Smooth muscle cell (in vitro differentiated cells): ENCODE results near the gene SLC39A11. TPM values are rescaled to one million over a fixed set of nuclear protein-coding genes. Genes with fewer than 3 reads are reported as not detected.

ENCODE experiments used
- DNase-seq: peaks from one replicate; lab custom pipeline; 2025; ENCODE audit not compliant: unreplicated experiment; lab: John Stamatoyannopoulos, UW
- H2AFZ ChIP-seq: fragments of 200-600 bp; sonication (generic); 2 replicates; pipeline ENCODE4 v1.6.0; 2016; ENCODE audit warnings: antibody characterized with exemption, low read depth, mild to moderate bottlenecking
- H3F3A ChIP-seq: fragments of 200-600 bp; sonication (generic); 2 replicates; pipeline ENCODE4 v1.6.0; 2017; ENCODE audit warnings: antibody characterized with exemption, low read depth
- H3K27ac ChIP-seq: fragments of 200-600 bp; sonication (generic); 2 replicates; pipeline ENCODE4 v1.5.1; 2016; ENCODE audit warnings: low read depth, mild to moderate bottlenecking
- H3K27me3 ChIP-seq: fragments of 200-600 bp; sonication (generic); 2 replicates; pipeline ENCODE4 v1.6.1; 2016; ENCODE audit warnings: low read depth, mild to moderate bottlenecking
- H3K36me3 ChIP-seq: fragments of 200-600 bp; sonication (generic); 2 replicates; pipeline ENCODE4 v1.5.1; 2016; ENCODE audit warnings: low read depth
- H3K4me1 ChIP-seq: fragments of 200-600 bp; sonication (generic); 2 replicates; pipeline ENCODE4 v1.5.1; 2016; ENCODE audit warnings: low read depth
- H3K4me2 ChIP-seq: fragments of 200-600 bp; sonication (generic); 2 replicates; pipeline ENCODE4 v1.6.0; 2016; ENCODE audit warnings: mild to moderate bottlenecking
- H3K4me3 ChIP-seq: fragments of 200-600 bp; sonication (generic); 2 replicates; pipeline ENCODE4 v1.5.1; 2016; ENCODE audit warnings: mild to moderate bottlenecking
- H3K79me2 ChIP-seq: fragments of 200-600 bp; sonication (generic); 2 replicates; pipeline ENCODE4 v1.6.0; 2016; ENCODE audit warnings: low read depth, mild to moderate bottlenecking
- H3K9ac ChIP-seq: fragments of 200-600 bp; sonication (generic); 2 replicates; pipeline ENCODE4 v1.6.0; 2016; ENCODE audit warnings: low read depth
- H3K9me3 ChIP-seq: fragments of 200-600 bp; sonication (generic); replicated peaks from 2 replicates; pipeline ENCODE4 v1.5.1; 2016; ENCODE audit warnings: low read depth
- H4K20me1 ChIP-seq: fragments of 200-600 bp; sonication (generic); 2 replicates; pipeline ENCODE4 v1.6.0; 2016; ENCODE audit warnings: low read depth
- CTCF ChIP-seq: fragments of 200-600 bp; sonication (generic); IDR thresholded peaks from 2 replicates; pipeline ENCODE4 v1.5.1; 2017; ENCODE audit warnings: borderline replicate concordance, mild to moderate bottlenecking, antibody characterized with exemption; ENCODE audit not compliant: insufficient read depth, poor library complexity, severe bottlenecking
- WGBS: methylation state at CpG from one replicate; pipeline ENCODE4 v1.1.7; 2016; ENCODE audit warnings: low lambda C conversion rate; 5-methylcytosine and 5-hydroxymethylcytosine counted together
- polyA plus RNA-seq: library from polyadenylated mRNA; unstranded; fragments of >200 nt; fragmentation: Nextera tagmentation; extraction: Ambion mirVana; gene quantifications from 2 replicates; pipeline ENCODE4 v1.2.1, GENCODE V29; 2016
- total RNA-seq: library from RNA; depleted of rRNA; stranded (reverse); fragments of >200 nt; gene quantifications from 2 replicates; pipeline ENCODE4 v1.2.3, GENCODE V29; 2014

The SLC39A11 gene
- total and polyA plus RNA-seq, 2 experiments from 2014 or later: 9.2 to 36.7 TPM

GRCh38 chr17:72790190-72790589 lies 302.3 kb downstream of the SLC39A11 start:
- Histone ChIP-seq H3K4me3 (no peak overlapping the region), H3K79me2 (no peaks in the 10 kb centered on the region), H3F3A (no peaks in the 10 kb centered on the region), H3K9me3 (no peaks in the 10 kb centered on the region), H2AFZ (no peak overlapping the region), H4K20me1 (no peaks in the 10 kb centered on the region), H3K36me3 (no peaks in the 10 kb centered on the region), H3K9ac (no peak overlapping the region), H3K27ac (no peak overlapping the region), H3K4me2 (no peak overlapping the region), H3K4me1 (no peaks in the 10 kb centered on the region), H3K27me3 (no peaks in the 10 kb centered on the region)
- TF ChIP-seq CTCF: no peak
- no peak for DNase-seq
- WGBS: 99% methylated on average over 3 of the region's 3 CpGs

DNA sequence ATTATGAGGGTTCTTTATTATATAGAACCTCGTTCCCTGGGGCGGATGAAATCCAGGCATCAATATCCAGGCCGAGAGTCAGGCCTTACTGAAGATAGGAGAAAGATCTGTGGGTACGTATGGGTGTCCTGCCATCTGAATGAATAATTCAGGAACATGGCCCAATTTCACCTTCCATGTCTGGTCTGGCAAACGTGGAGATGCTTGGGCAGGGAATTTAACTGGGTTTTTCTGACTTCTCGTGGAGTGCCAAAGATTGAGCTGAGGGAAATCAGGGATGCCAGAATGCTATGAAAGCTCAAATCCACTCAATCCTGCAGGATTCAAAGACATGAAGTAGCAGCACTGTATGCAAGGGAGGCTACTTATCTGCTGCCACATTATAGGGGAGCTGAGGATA lies 302.8 kb downstream of the SLC39A11 start:
- H3K9me3 ChIP-seq: no peaks in the 10 kb centered on the region
- no peaks in the 10 kb centered on the region for H4K20me1 ChIP-seq
- WGBS: 94% methylated on average over 6 of the region's 6 CpGs
- H2AFZ ChIP-seq: no peak overlapping the region
- DNase-seq: no peak
- H3K79me2 ChIP-seq: no peaks in the 10 kb centered on the region
- no peak overlapping the region for H3K4me3 ChIP-seq
- no peaks in the 10 kb centered on the region for H3K36me3 ChIP-seq
- no peak overlapping the region for H3K4me2 ChIP-seq
- no peaks in the 10 kb centered on the region for H3K27me3 ChIP-seq
- H3K4me1 ChIP-seq: no peaks in the 10 kb centered on the region
- no peaks in the 10 kb centered on the region for H3F3A ChIP-seq
- no peak overlapping the region for H3K9ac ChIP-seq
- no peak for TF ChIP-seq CTCF
- no peak overlapping the region for H3K27ac ChIP-seq

- no peaks in the 10 kb centered on the region for H3K36me3 ChIP-seq
- H3F3A ChIP-seq: no peaks in the 10 kb centered on the region
- no peak for TF ChIP-seq CTCF
- H2AFZ ChIP-seq: no peak overlapping the region
- H3K9me3 ChIP-seq: no peaks in the 10 kb centered on the region
- no peak overlapping the region for H3K9ac ChIP-seq
- no peak overlapping the region for H3K4me3 ChIP-seq
- no peak for DNase-seq
- no peaks in the 10 kb centered on the region for H4K20me1 ChIP-seq
- no peak overlapping the region for H3K27ac ChIP-seq
- WGBS: 80% methylated on average over 19 of the region's 19 CpGs
- H3K27me3 ChIP-seq: no peaks in the 10 kb centered on the region
- no peaks in the 10 kb centered on the region for H3K79me2 ChIP-seq
- H3K4me1 ChIP-seq: no peaks in the 10 kb centered on the region
- no peak overlapping the region for H3K4me2 ChIP-seq
These were observed 303.4 kb downstream of the SLC39A11 start for GRCh38 chr17:72788950-72789585.

DNA sequence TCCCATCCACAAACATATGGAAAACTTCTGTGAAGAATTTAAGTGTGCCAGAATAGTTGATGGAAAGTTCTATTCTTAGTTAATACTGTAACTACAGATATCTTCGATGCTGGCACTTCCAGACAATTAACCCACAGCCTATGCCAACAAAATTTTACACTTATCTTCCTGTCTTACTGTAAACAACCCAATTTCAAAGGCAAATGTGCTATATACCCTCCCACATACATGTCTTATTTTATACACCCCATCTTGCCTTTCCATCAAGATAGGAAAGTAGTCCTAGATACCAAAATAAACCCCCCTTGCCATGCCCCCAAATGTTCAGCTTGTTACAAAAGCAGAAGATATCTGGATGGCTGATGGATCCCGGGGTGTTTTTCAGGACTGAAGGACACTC lies 306.3 kb downstream of the SLC39A11 start:
- H2AFZ ChIP-seq: no peak overlapping the region

More for the DNA sequence above, 306.3 kb downstream of the SLC39A11 start:
- Histone ChIP-seq H4K20me1 (no peaks in the 10 kb centered on the region), H3K79me2 (no peaks in the 10 kb centered on the region), H3K36me3 (no peaks in the 10 kb centered on the region), H3K4me3 (no peak overlapping the region), H3F3A (no peaks in the 10 kb centered on the region), H3K4me2 (no peak overlapping the region), H3K27me3 (no peaks in the 10 kb centered on the region), H3K9ac (no peak overlapping the region), H3K9me3 (no peaks in the 10 kb centered on the region), H3K4me1 (no peaks in the 10 kb centered on the region), H3K27ac (no peak overlapping the region)
- WGBS: 90% methylated on average over 2 of the region's 2 CpGs
- no peak for DNase-seq
- TF ChIP-seq CTCF: no peak
